GM19463 (cell line): ENCODE data around the gene ZNF195.
"Not testable (repeated sequence)": the region's sequence is repeated elsewhere in the genome, so short reads cannot be mapped to it uniquely, and the experiment has no call there.

ENCODE experiments used
- ATAC-seq: cut with Tn5 transposase; IDR thresholded peaks from one replicate; pipeline ENCODE4 v1.9.1; 2021; ENCODE audit warnings: mild to moderate bottlenecking, moderate library complexity; ENCODE audit not compliant: unreplicated experiment

The ZNF195 gene

DNA sequence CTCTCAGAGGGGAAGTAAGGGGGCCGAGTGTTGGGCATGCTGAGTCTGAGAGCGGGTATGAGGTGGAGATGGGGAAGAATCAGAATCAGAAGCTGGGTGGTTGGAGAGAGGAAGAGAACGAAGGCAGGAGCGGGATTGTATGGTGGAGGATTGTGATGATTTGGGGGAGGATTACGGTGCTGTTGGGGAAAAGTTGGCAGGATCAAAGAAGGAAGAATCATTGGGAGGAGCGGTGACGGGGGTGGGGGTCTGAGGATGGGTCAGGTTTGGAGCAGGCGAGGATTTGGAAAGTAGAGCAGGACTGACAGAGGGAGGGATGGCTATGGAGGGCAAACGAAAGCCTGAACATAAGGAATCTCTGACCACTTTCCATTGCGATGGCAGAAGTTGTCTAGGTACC is 22.1 kb downstream of the ZNF195 start:
- no peak for ATAC-seq

- ATAC-seq = no peak
Measured at GRCh38 chr11:3353066-3353465, 25.9 kb downstream of the ZNF195 start.

DNA sequence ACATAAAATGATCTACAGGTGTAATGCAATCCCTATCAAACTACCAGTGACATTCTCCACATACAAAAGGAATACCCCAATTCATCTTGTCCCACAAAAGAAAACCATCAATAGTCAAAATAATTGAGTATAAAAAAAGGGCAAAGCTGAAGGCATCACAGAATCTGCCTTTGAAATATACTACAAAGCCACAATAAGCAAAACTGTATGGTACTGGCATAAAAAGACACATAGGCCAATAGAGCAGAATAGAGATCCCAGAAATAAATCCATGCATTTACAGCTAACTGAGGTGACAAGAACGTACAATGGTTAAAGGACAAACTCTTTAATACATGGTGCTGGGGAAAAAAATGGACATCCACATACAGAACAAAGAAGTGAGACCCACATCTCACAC is 31.8 kb downstream of the ZNF195 start:
- no peak for ATAC-seq

DNA sequence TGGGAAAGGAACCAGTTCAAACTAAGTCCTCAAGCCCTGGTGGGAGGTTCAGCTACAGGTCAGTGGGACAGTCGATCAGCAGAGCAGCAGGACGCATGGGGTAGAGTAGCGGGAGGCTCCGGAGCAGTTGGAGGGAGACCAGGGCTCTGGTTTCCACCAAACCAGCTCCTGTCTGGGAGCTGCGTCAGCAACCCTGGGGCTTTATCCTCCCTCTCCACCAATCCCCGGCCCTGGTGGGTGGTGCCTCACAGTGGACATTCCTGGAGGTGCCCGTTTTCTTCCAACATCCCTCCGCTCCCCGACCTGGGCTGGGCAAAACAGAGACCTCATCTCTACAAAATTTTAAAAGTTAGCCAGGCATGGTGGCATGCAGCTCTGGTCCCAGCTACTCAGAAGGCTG is 32.4 kb downstream of the ZNF195 start:
- no peak for ATAC-seq

DNA sequence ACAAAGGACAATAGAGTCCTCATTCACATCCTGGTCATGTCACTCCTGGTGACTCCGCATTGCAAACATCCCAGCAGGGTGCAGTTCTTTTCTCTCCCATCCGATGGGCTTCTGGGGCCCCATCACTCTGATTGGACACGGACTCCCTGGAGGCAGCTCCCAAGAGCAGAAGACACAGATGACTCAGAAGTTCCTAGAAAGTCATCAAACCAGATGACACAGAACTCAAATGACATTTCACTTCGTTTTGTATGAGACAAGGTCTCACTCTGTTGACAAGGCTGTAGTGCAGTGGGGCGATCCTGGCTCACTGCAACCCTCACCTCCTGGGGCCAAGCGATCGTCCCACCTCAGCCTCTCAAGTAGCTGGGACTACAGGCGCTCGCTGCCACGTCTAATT is 33.2 kb downstream of the ZNF195 start:
- ATAC-seq = no peak

DNA sequence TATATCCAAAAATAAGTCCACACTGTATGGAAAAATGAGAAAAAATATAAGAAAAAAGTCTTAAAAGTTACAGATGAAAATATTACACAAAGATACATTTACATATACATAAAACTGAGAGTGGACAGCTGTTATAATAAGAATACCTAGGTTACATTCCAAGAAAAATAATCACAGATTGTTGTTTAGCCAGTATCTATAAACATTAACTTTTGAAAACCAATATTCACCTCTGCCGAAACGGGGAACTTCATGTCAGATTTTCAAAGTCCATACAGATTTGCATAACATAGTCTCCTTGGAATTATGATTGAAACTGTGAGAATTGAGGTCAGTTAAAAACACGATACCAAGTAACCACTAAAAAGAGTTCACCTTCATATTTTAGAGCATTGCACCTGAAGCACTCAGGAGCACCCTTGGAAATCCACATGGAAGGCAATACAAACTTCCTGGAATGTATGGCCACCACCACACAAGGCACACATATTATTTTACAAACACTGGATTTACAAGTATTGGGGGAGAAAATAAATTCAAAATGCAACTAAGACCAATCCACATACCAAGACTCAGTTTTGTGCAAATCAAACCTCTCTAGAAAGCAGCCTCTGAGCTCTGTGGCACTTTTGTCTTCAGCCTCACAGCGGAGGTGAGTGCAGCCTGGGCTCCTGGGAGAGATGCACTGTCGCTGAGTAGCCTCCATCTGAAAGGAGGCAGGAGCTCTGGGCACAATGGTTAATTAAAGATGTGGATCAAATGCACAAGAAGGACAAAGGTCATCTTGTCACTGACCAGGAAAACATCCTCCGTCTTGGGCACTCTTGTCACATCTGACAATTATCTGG is 34.4 kb downstream of the ZNF195 start:
- no peak for ATAC-seq

- ATAC-seq = no peak
Measured at GRCh38 chr11:3342709-3343108, 36.2 kb downstream of the ZNF195 start.

DNA sequence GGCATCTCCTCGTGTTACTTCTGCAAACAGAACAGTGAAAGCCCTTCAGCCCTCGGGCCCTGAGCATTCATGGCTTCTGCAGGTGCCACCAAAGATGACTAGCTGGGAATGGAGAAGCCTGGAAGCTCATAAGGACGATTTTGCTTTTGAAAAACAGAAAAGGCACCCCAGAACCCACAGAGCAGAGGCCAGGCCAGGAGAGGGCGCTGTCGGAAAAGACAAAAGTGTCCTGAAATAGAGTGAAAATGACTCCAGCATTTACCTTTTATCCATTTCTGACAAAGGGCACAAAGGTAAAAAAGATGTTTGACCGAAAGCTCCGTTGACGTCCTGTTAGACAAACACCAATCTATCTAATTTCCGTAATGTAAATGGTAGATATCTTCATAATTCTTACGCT is 37.6 kb downstream of the ZNF195 start:
- no peak for ATAC-seq

GRCh38 chr11:3340025-3340424 is 38.9 kb downstream of the ZNF195 start:
- ATAC-seq = no peak

DNA sequence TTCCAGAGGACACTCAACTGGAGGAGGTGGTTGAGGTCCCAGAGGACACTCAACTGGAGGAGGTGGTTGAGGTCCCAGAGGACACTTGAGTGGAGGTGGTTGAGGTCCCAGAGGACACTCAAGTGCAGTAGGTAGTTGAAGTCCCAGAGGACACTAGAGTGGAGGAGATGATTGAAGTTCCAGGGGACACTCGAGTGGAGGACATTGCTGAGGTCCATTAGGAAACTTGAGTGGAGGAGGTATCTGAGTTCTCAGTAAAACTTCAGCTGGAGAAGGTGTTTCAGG is 39.7 kb downstream of the ZNF195 start:
- ATAC-seq = no peak

DNA sequence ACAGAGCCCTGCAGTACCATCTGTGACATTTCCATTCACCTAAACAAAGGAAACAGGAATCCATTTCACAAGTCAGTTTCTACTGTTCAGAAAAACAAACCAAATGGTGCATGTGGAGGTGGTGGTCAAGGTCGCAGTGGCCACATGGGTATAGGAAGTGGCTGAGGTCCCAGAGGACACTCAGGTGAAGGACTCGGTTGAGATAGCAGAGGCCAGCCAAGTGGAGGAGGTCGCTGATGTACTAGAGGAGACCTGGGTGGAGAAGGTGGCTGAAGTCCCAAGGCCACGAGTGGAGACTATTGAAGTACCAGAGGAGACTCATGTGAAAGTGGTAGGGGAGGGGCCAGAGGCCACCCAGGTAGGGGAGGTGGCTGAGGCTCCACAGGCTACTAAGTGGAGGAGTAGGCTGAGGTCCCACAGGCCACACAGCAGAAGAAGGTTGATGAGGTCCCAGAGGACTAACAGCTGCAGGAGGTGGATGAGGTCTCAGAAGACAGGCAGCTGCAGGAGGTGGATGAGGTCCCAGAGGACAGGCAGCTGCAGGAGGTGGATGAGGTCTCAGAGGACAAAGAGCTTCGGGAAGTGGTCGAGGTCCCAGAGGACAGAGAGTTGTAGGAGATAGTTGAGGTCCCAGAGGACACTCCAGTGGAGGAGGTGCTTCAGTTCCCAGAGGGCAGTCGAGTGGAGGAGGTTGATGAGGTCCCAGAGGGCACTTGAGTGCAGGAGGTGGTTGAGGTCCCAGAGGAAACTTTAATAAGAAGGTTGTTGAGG is 40.2 kb downstream of the ZNF195 start:
- no peak for ATAC-seq

DNA sequence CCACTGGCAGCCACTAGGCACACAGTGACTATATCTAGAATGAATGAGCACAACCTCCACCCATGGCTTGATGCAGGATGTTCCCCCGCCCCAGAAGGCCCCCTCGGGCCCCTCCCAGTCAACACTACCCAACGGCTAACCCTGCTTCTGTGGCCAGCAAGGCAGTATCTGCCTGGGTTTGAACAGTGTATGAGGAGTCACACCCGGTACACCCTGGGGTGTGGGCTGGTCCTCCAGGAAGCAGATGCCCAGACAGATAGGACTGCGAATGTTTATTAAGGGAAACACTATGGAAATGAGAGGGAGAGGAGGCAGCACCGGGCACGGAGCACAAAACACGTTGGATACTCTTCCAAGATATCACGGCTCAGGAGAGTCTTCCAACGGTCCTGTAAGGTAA is 42.5 kb downstream of the ZNF195 start:
- ATAC-seq = not testable (repeated sequence)

GRCh38 chr11:3333157-3333556 is 45.8 kb downstream of the ZNF195 start:
- ATAC-seq = not testable (repeated sequence)

GRCh38 chr11:3331078-3331477 is 47.9 kb downstream of the ZNF195 start:
- not testable (repeated sequence) for ATAC-seq

DNA sequence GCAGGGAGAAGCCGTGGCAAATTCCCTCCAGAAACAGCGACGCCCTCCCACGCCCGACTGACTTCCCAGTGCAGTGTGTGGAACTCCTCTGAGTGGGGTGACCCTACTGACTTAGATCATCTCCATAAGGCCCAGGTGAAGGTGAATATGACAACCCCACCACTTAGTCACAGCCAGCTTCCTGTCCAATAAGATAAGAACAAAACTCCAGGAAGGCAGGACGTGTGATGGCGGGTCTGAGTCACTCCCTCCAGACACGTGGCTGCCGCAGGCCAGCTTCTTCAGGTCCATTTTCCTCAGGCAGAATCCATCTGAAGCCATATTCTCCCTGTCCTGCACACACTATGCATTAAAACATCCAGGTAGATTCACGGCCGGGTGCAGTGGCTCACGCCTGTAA is 48.9 kb downstream of the ZNF195 start:
- ATAC-seq = not testable (repeated sequence)

GRCh38 chr11:3328503-3328902 is 50.4 kb downstream of the ZNF195 start:
- ATAC-seq = not testable (repeated sequence)

GRCh38 chr11:3326450-3326849 is 52.5 kb downstream of the ZNF195 start:
- ATAC-seq = not testable (repeated sequence)

DNA sequence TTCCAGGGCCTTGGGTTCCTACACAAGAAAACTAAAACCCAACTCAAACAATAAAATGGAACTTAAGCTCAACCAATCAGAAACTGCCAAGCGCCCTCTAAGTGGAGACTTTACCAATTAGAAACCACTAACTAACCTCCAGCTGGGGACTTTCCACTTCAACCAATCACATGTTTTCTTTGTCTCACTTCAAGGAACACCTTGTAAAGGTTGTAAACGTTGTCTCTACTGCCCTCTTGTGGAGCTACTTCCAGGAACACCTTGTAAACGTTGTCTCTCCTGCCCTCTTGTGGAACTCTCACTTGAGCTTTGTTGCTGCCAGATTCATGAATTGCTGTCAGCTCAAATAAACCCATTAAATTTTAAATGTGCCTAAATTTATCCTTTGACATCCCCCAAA is 54.2 kb downstream of the ZNF195 start:
- ATAC-seq = not testable (repeated sequence)
